Measurements from ENCODE around the gene RBL1. TPM values are rescaled to one million over a fixed set of nuclear protein-coding genes. Genes with fewer than 3 reads are reported as not detected.
"Not testable (repeated sequence)": the region's sequence is repeated elsewhere in the genome, so short reads cannot be mapped to it uniquely, and the experiment has no call there.

The RBL1 gene
- total RNA-seq, 2 donors from 2014 or later, result 35.9 to 37.6 TPM

DNA sequence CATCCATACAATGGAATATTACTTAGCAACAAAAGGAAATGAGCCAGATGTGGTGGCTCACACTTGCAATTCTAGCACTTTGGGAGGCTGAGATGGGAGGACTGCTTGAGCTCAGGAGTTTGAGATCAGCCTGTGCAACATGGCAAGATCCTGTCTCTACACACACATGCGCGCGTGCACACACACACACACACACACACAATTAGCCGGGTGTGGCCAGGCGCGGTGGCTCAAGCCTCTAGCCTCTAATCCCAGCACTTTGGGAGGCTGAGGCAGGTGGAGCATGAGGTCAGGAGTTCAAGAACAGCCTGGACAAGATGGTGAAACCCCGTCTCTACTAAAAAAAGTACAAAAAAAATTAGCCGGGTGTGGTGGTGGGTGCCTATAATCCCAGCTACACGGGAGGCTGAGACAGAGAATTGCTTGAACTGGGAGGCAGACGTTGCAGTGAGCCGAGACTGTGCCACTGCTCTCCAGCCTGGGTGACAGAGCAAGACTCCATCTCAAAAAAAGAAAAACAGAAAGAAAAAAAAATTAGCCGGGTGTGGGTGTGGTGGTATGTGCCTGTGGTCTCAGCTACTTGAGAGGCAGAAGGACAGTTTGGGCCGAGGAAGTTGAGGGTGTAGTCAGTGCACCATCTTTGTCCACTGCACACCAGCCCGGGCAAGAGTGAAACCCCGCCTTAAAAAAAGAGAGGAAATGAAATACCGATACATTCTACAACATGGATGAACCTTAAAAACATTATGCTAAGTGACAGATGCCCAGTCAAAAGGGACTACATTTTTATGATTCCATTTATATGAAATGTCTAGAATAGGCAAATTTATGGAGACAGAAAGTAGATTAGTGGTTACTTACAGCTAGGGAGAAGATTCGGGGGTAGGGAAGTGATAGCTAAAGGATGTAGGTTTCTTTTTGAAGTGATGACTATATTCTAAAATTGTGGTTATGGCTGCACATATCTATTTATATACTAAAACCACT lies 52.5 kb downstream of the RBL1 start:
- Mint-ChIP-seq H3K4me1 (peaks cover 5% of the 10 kb centered on the region), H3K36me3 (ENCODE audit: low read depth) (peaks cover 97% of the 10 kb centered on the region), H3K27ac (peak overlapping the region; percentile 71), H3K9me3 (no peaks in the 10 kb centered on the region), H3K4me3 (peak overlapping the region; percentile 78), H3K27me3 (no peaks in the 10 kb centered on the region)
- peak; percentile 89 for ATAC-seq (replicated peaks)

DNA sequence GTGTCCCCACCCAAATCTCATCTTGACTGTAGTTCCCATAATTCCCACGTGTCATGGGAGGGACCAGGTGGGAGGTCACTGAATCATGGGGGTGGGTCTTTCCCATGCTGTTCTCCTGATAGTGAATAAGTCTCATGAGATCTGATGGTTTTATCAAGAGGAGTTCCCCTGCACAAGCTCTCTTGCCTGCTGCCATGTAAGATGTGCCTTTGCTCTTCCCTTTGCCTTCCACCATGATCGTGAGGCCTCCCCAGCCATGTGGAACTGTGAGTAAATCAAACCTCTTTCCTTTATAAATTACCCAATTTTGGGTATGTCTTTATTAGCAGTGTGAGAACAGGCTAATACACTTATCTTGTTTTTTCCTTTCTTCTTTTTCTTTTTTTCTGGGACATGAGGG lies 56.4 kb downstream of the RBL1 start:
- H3K27me3 Mint-ChIP-seq; H3K4me3 Mint-ChIP-seq; H3K4me1 Mint-ChIP-seq; ATAC-seq (replicated peaks); H3K9me3 Mint-ChIP-seq; H3K27ac Mint-ChIP-seq: not testable (repeated sequence)
- H3K36me3 Mint-ChIP-seq (ENCODE audit: low read depth), result peaks cover 89% of the 10 kb centered on the region

GRCh38 chr20:37032077-37032476 lies 63.7 kb downstream of the RBL1 start:
- Mint-ChIP-seq H3K9me3 (no peaks in the 10 kb centered on the region), H3K27me3 (no peaks in the 10 kb centered on the region), H3K27ac (no peak overlapping the region), H3K36me3 (ENCODE audit: low read depth) (peaks cover 92% of the 10 kb centered on the region), H3K4me1 (no peaks in the 10 kb centered on the region), H3K4me3 (no peak overlapping the region)
- ATAC-seq (replicated peaks), result no peak

- no peak for ATAC-seq (replicated peaks)
- Mint-ChIP-seq H3K36me3 (ENCODE audit: low read depth) (peaks cover 90% of the 10 kb centered on the region), H3K27ac (no peak overlapping the region), H3K4me1 (peaks cover 4% of the 10 kb centered on the region), H3K9me3 (no peaks in the 10 kb centered on the region), H3K4me3 (no peak overlapping the region), H3K27me3 (no peaks in the 10 kb centered on the region)
Observed at GRCh38 chr20:37020636-37021035, 75.2 kb downstream of the RBL1 start.

- H3K4me1 Mint-ChIP-seq; H3K27ac Mint-ChIP-seq; H3K9me3 Mint-ChIP-seq; H3K27me3 Mint-ChIP-seq; H3K4me3 Mint-ChIP-seq; ATAC-seq (replicated peaks): not testable (repeated sequence)
- H3K36me3 Mint-ChIP-seq (ENCODE audit: low read depth), result peaks cover 70% of the 10 kb centered on the region
Observed at GRCh38 chr20:37012631-37013030, 83.2 kb downstream of the RBL1 start.

DNA sequence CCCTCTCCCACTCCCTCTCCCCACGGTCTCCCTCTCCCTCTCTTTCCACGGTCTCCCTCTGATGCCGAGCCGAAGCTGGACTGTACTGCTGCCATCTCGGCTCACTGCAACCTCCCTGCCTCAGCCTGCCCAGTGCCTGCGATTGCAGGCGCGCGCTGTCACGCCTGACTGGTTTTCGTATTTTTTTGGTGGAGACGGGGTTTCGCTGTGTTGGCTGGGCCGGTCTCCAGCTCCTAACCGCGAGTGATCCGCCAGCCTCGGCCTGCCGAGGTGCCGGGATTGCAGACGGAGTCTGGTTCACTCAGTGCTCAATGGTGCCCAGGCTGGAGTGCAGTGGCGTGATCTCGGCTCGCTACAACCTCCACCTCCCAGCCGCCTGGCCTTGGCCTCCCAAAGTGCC lies 83.9 kb downstream of the RBL1 start:
- not testable (repeated sequence) for H3K27ac Mint-ChIP-seq; H3K4me3 Mint-ChIP-seq; H3K4me1 Mint-ChIP-seq; ATAC-seq (replicated peaks); H3K27me3 Mint-ChIP-seq; H3K9me3 Mint-ChIP-seq
- H3K36me3 Mint-ChIP-seq (ENCODE audit: low read depth), result peaks cover 70% of the 10 kb centered on the region

GRCh38 chr20:37011147-37011546 lies 84.7 kb downstream of the RBL1 start:
- H3K27me3 Mint-ChIP-seq, result no peaks in the 10 kb centered on the region
- H3K9me3 Mint-ChIP-seq, result no peaks in the 10 kb centered on the region
- no peak overlapping the region for H3K27ac Mint-ChIP-seq
- H3K4me3 Mint-ChIP-seq, result no peak overlapping the region
- ATAC-seq (replicated peaks), result no peak
- peaks cover 68% of the 10 kb centered on the region for H3K36me3 Mint-ChIP-seq (ENCODE audit: low read depth)
- H3K4me1 Mint-ChIP-seq, result peaks cover 4% of the 10 kb centered on the region

GRCh38 chr20:37007898-37008649 lies 87.7 kb downstream of the RBL1 start:
- Mint-ChIP-seq H3K36me3 (ENCODE audit: low read depth) (peaks cover 67% of the 10 kb centered on the region), H3K9me3 (no peaks in the 10 kb centered on the region), H3K27ac (peak overlapping the region; percentile 77), H3K27me3 (no peaks in the 10 kb centered on the region), H3K4me3 (no peak overlapping the region), H3K4me1 (no peaks in the 10 kb centered on the region)
- ATAC-seq (replicated peaks), result no peak

DNA sequence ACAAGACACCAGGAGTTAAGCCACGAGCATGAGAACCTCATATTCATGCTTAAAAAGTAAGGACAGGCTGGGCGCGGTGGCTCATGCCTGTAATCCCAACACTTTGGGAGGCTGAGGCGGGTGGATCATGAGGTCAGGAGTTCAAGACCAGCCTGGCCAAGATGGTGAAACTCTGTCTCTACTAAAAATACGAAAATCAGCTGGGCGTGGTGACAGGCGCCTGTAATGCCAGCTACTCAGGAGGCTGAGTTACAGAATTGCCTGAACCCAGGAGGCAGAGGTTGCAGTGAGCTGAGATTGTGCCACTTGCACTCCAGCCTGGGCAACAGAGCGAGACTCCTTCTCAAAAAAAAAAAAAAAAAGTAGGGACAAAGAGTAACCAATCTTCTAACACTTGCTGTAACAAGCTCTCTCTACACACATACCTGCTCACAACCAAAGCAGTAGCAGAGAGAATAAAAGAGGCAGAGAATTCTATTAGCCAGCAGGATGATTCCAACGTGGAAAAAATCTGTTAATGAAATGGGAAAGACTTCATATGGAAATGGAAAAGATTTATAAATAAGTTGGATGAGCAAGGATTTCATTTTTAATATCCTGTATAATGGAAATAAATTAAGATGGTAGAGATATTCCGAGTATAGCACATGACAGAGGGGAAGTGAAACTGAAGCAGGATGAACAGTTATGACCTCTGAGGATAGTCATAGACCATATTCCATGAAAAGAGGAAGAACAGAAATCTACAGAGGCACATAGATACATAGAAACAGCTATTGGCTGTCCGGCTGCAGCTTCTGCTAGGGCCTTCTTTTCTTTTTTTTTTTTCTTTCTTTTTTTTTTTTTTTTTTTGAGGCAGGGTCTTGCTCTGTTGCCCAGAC lies 90.5 kb downstream of the RBL1 start:
- H3K27me3 Mint-ChIP-seq; H3K9me3 Mint-ChIP-seq; ATAC-seq (replicated peaks); H3K4me1 Mint-ChIP-seq; H3K4me3 Mint-ChIP-seq; H3K27ac Mint-ChIP-seq: not testable (repeated sequence)
- peaks cover 65% of the 10 kb centered on the region for H3K36me3 Mint-ChIP-seq (ENCODE audit: low read depth)

- not testable (repeated sequence) for H3K27me3 Mint-ChIP-seq; ATAC-seq (replicated peaks); H3K4me1 Mint-ChIP-seq; H3K9me3 Mint-ChIP-seq; H3K4me3 Mint-ChIP-seq; H3K27ac Mint-ChIP-seq
- peaks cover 74% of the 10 kb centered on the region for H3K36me3 Mint-ChIP-seq (ENCODE audit: low read depth)
Observed at GRCh38 chr20:37001634-37002033, 94.2 kb downstream of the RBL1 start.

GRCh38 chr20:37000171-37000570 lies 95.6 kb downstream of the RBL1 start:
- peaks cover 75% of the 10 kb centered on the region for H3K36me3 Mint-ChIP-seq (ENCODE audit: low read depth)
- not testable (repeated sequence) for H3K9me3 Mint-ChIP-seq; H3K4me1 Mint-ChIP-seq; H3K4me3 Mint-ChIP-seq; H3K27me3 Mint-ChIP-seq; H3K27ac Mint-ChIP-seq; ATAC-seq (replicated peaks)

DNA sequence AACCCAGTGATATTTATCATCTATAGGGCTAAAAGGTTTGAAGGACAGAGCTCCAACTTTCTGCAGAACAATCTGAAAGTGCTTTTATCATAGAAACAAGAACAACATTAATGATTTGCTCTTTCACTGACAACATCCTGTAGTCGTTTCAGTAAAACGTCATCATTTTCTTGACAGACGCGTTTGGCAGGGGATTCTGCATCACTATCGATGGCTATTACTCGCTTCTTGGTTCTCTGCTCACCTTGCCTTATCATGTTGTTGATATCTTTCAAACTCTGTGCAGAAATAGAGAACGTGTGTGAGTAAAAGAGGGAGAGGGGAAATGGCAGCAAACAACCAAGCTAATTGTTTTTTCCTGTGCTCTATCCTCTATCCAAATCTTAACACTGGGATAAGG lies 97.1 kb downstream of the RBL1 start:
- ATAC-seq (replicated peaks), result no peak
- no peaks in the 10 kb centered on the region for H3K9me3 Mint-ChIP-seq
- H3K27me3 Mint-ChIP-seq, result no peaks in the 10 kb centered on the region
- peak overlapping the region; percentile 19 for H3K27ac Mint-ChIP-seq
- H3K36me3 Mint-ChIP-seq (ENCODE audit: low read depth), result peaks cover 71% of the 10 kb centered on the region
- H3K4me3 Mint-ChIP-seq, result no peak overlapping the region
- no peaks in the 10 kb centered on the region for H3K4me1 Mint-ChIP-seq

DNA sequence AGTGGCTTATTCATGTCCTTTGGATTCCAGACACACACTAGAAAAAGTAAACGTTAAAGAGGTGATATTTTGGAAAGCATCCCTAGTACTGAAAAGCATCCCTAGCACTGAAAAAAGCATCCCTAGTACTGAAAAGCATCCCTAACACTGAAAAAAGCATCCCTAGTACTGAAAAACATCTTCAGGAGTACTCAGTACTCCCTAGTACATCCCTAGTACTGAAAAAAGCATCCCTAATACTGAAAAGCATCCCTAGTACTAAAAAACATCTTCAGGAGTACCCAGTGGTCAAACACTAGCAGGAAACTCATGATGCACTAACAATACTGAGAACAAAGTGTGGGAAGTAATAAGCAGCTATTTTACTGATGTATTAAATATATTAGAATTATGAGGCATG lies 98.7 kb downstream of the RBL1 start:
- Mint-ChIP-seq H3K4me3 (no peak overlapping the region), H3K4me1 (peaks cover 4% of the 10 kb centered on the region), H3K27me3 (no peaks in the 10 kb centered on the region), H3K27ac (no peak overlapping the region), H3K9me3 (no peaks in the 10 kb centered on the region), H3K36me3 (ENCODE audit: low read depth) (peaks cover 61% of the 10 kb centered on the region)
- ATAC-seq (replicated peaks), result no peak

- not testable (repeated sequence) for H3K4me1 Mint-ChIP-seq; H3K4me3 Mint-ChIP-seq; H3K27me3 Mint-ChIP-seq; ATAC-seq (replicated peaks); H3K9me3 Mint-ChIP-seq; H3K27ac Mint-ChIP-seq
- peaks cover 54% of the 10 kb centered on the region for H3K36me3 Mint-ChIP-seq (ENCODE audit: low read depth)
Observed at GRCh38 chr20:36994221-36994620, 101.6 kb downstream of the RBL1 start.
